HepG2 (cell line): ENCODE measurements around the gene OR51G2. TPM values are rescaled to one million over a fixed set of nuclear protein-coding genes. Genes with fewer than 3 reads are reported as not detected.
A peak's percentile ranks its signal among the peaks of the same experiment; 100 is the strongest.

Source experiments
- ATAC-seq: fragments of 200-7000 bp; cut with Tn5 transposase; 3 replicates; pipeline ENCODE4 v1.9.1; 2020; ENCODE audit warnings: mild to moderate bottlenecking, moderate library complexity
- BruUV-seq: library from RNA; stranded (reverse); fragments of 400-500 nt; replicated peaks from 2 replicates; lab custom pipeline; 2021; lab: Mats Ljungman, UMichigan
- CTCF ChIA-PET: fragments of 300-600 bp; formaldehyde crosslinking; extraction: SDS; loops from one replicate; lab custom pipeline; 2021; ENCODE audit warnings: low total read pairs, inconsistent platforms, low intra/inter-chr PET ratio; lab: Yijun Ruan, JAX
- POLR2A ChIA-PET: fragments of 350-600 bp; sonication (Branson Sonifier 250); formaldehyde crosslinking; loops from one replicate; lab custom pipeline; 2020; ENCODE audit warnings: antibody characterized with exemption, inconsistent platforms; lab: Yijun Ruan, JAX
- DNase-seq: peaks from one replicate; pipeline ENCODE4 v3.0.0-alpha.2; 2015; ENCODE audit warnings: low spot score
- FAIRE-seq: peaks from 3 replicates; lab custom pipeline; 2011; peaks lifted over from hg19 to GRCh38; lab: Jason Lieb, UNC
- H2AFZ ChIP-seq: one replicate; pipeline ENCODE4 v1.6.1; 2011; ENCODE audit warnings: low read length, inconsistent platforms
- H3K27ac ChIP-seq: fragments of 300-600 bp; 3 replicates; pipeline ENCODE4 v1.8.0; 2011; ENCODE audit warnings: mixed run types, mild to moderate bottlenecking, mixed read lengths, low read length, inconsistent platforms; ENCODE audit not compliant: insufficient read depth; ENCODE audit errors: extremely low read length
- H3K27me3 ChIP-seq, 2 experiments: fragments of 200-600 bp in 1 of 2; 2 replicates in 1 of 2; 3 replicates in 1 of 2; pipeline versions ENCODE4 v1.6.0 to v1.8.0; 2011; ENCODE audit warnings: low read length in 2 of 2, mild to moderate bottlenecking in 2 of 2, moderate library complexity in 2 of 2, inconsistent platforms in 1 of 2; ENCODE audit not compliant: insufficient read depth in 2 of 2, control insufficient read depth in 1 of 2
- H3K36me3 ChIP-seq, 2 experiments: fragments of 200-600 bp in 1 of 2; replicated peaks in 1 of 2; 2 replicates in 1 of 2; 3 replicates in 1 of 2; pipeline versions ENCODE4 v1.5.1 to v1.8.0; 2011; ENCODE audit warnings: low read length in 2 of 2, inconsistent platforms in 1 of 2; ENCODE audit not compliant: insufficient read depth in 2 of 2, control insufficient read depth in 1 of 2
- H3K4me1 ChIP-seq: 2 replicates; pipeline ENCODE4 v1.5.1; 2012; ENCODE audit warnings: low read length, inconsistent platforms; ENCODE audit not compliant: insufficient read depth
- H3K4me2 ChIP-seq: 2 replicates; pipeline ENCODE4 v1.6.0; 2011; ENCODE audit warnings: low read depth, low read length, inconsistent platforms
- H3K4me3 ChIP-seq, 3 experiments: fragments of 200-600 bp in 1 of 3; sonication (generic), shearing (Covaris generic) in 1 of 3; replicated peaks in 1 of 3; 2 replicates each; pipeline ENCODE4 v1.5.1; 2011 to 2016; ENCODE audit warnings: low read length in 3 of 3, inconsistent platforms in 2 of 3, low read depth in 2 of 3, mild to moderate bottlenecking in 2 of 3, control low read depth in 1 of 3, mixed read lengths in 1 of 3; ENCODE audit not compliant: insufficient read depth in 1 of 3
- H3K79me2 ChIP-seq: one replicate; pipeline ENCODE4 v1.6.1; 2011; ENCODE audit warnings: low read length, inconsistent platforms; ENCODE audit not compliant: insufficient read depth
- H3K9ac ChIP-seq: 2 replicates; pipeline ENCODE4 v1.6.0; 2011; ENCODE audit warnings: mild to moderate bottlenecking, low read depth, low read length, inconsistent platforms; ENCODE audit not compliant: insufficient read depth
- H3K9me3 ChIP-seq: 2 replicates; pipeline ENCODE4 v1.5.1; 2012; ENCODE audit warnings: mild to moderate bottlenecking, low read length
- H4K20me1 ChIP-seq: 2 replicates; pipeline ENCODE4 v1.6.0; 2011; ENCODE audit warnings: inconsistent platforms, mild to moderate bottlenecking, low read length, moderate library complexity; ENCODE audit not compliant: insufficient read depth
- ATF7 ChIP-seq, 2 experiments: fragments of 450-650 bp in 1 of 2; sonication (generic) in 1 of 2; formaldehyde crosslinking in 1 of 2; IDR thresholded peaks; 2 replicates each; pipeline versions ENCODE4 v1.4.0 to v1.6.1; 2016 to 2020; ENCODE audit warnings: antibody characterized with exemption in 1 of 2, mild to moderate bottlenecking in 1 of 2, missing genetic modification reagents in 1 of 2
- CEBPB ChIP-seq: IDR thresholded peaks from 2 replicates; pipeline ENCODE4 v1.6.1; 2011; ENCODE audit warnings: low read depth, low read length, improper control_type of control experiment, borderline replicate concordance
- IRF1 ChIP-seq: sonication (generic); formaldehyde crosslinking; IDR thresholded peaks from 2 replicates; pipeline ENCODE4 v1.4.0; 2020; ENCODE audit warnings: low read depth, mild to moderate bottlenecking, missing genetic modification reagents
- MAFK ChIP-seq, 2 experiments: IDR thresholded peaks in 1 of 2; conservative IDR thresholded peaks in 1 of 2; 2 replicates each; pipeline ENCODE4 v1.6.1; 2011; ENCODE audit warnings: improper control_type of control experiment in 2 of 2, low read length in 2 of 2
- SMARCE1 ChIP-seq: fragments of 450-650 bp; IDR thresholded peaks from 2 replicates; pipeline ENCODE4 v1.6.1; 2017; ENCODE audit warnings: borderline replicate concordance
- SRSF4 ChIP-seq: fragments of 200-400 bp; formaldehyde crosslinking; IDR thresholded peaks from one replicate; pipeline ENCODE4 v1.6.1; 2018; ENCODE audit warnings: mild to moderate bottlenecking, low read depth, low read length, moderate library complexity; ENCODE audit not compliant: poor library complexity, severe bottlenecking
- ZBTB39 ChIP-seq: sonication (generic); formaldehyde crosslinking; IDR thresholded peaks from 2 replicates; pipeline ENCODE4 v1.5.0; 2020; ENCODE audit warnings: missing genetic modification reagents
- ZNF12 ChIP-seq: sonication (generic); formaldehyde crosslinking; IDR thresholded peaks from 2 replicates; pipeline ENCODE4 v1.5.0; 2020; ENCODE audit warnings: missing genetic modification reagents
- WGBS: methylation state at CpG from one replicate; pipeline ENCODE4 v1.1.6; 2017; ENCODE audit warnings: low lambda C conversion rate; 5-methylcytosine and 5-hydroxymethylcytosine counted together
- in situ Hi-C: cut with HindIII; loops from 2 replicates; pipeline ENCODE4 v1.10.0; 2017; ENCODE audit warnings: low pct_unique_long_range_greater_than_20kb; ENCODE audit not compliant: extremely low pct_ligation_motif_present
- intact Hi-C: fragments of 100-400 bp; cut with micrococcal nuclease; formaldehyde crosslinking; loops from one replicate; pipeline ENCODE4 v1.10.0; 2022; ENCODE audit not compliant: unreplicated experiment
- polyA plus RNA-seq, 8 experiments: library from polyadenylated mRNA; depleted of rRNA in 3 of 8; stranded (reverse) in 7 of 8; unstranded in 1 of 8; fragments of >200 nt; fragmentation: Illumina TruSeq in 4 of 8; extraction: Trizol in 4 of 8; gene quantifications; 2 replicates each; pipeline versions ENCODE4 v1.2.1 to v1.2.3, GENCODE V29; 2011 to 2016; ENCODE audit warnings: low read depth in 4 of 8, missing spikeins in 1 of 8, mixed read lengths in 1 of 8; ENCODE audit not compliant: insufficient read depth in 1 of 8
- total RNA-seq, 5 experiments: library from RNA; depleted of rRNA; stranded (reverse); fragments of >200 nt; fragmentation: Illumina TruSeq; extraction: Trizol; gene quantifications; 2 replicates each; pipeline ENCODE4 v1.2.3, GENCODE V29; 2016; ENCODE audit warnings: low read depth in 1 of 5
- TF ChIP-seq, protein P1 (sequence below): sonication (generic); formaldehyde crosslinking; IDR thresholded peaks from 2 replicates; pipeline ENCODE4 v1.4.0; 2020; ENCODE audit warnings: mild to moderate bottlenecking, missing genetic modification reagents
- TF ChIP-seq, protein P2 (sequence below): sonication (generic); formaldehyde crosslinking; IDR thresholded peaks from 2 replicates; pipeline ENCODE4 v1.8.0; 2022; ENCODE audit warnings: mild to moderate bottlenecking, missing genetic modification reagents, borderline replicate concordance

Gene OR51G2
- total and polyA plus RNA-seq, 2 of the 13 experiments (the other 11 are each of a cell fraction or from before 2014, with no cell fraction given), result not detected

- Histone ChIP-seq H3K36me3 (no peaks in the 10 kb centered on the region), H3K27me3 (no peaks in the 10 kb centered on the region), H3K4me3 (no peak overlapping the region), H3K9ac (no peak overlapping the region)
- TF ChIP-seq ATF7 (IDR thresholded peaks at IDR 0.05) (peak; percentile 56; the same call in 1 of the 2 replicates), ATF7 (CRISPR knock-in tag; IDR thresholded peaks at IDR 0.05) (no peak), ZNF12 (CRISPR knock-in tag) (no peak), IRF1 (CRISPR knock-in tag) (no peak), MAFK (conservative IDR thresholded peaks at IDR 0.05 in 1 of 2, IDR thresholded peaks at IDR 0.05 in 1 of 2; ENCODE audit: low read length in 2 of 2) (no peak), ZBTB39 (CRISPR knock-in tag) (no peak), CEBPB (0 out of 2 replicates have a peak, but pooled peaks have one; percentile 10), SRSF4 (no peak), SMARCE1 (no peak)
- TF ChIP-seq, protein P1, sequence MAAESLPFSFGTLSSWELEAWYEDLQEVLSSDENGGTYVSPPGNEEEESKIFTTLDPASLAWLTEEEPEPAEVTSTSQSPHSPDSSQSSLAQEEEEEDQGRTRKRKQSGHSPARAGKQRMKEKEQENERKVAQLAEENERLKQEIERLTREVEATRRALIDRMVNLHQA (CRISPR knock-in tag), result no peak
- TF ChIP-seq, protein P2, sequence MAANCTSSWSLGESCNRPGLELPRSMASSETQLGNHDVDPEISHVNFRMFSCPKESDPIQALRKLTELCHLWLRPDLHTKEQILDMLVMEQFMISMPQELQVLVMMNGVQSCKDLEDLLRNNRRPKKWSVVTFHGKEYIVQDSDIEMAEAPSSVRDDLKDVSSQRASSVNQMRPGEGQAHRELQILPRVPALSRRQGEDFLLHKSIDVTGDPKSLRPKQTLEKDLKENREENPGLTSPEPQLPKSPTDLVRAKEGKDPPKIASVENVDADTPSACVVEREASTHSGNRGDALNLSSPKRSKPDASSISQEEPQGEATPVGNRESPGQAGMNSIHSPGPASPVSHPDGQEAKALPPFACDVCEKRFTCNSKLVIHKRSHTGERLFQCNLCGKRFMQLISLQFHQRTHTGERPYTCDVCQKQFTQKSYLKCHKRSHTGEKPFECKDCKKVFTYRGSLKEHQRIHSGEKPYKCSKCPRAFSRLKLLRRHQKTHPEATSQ (CRISPR knock-in tag), result no peak
- TF ChIP-seq, all 625 proteins: peak for 2
- Histone ChIP-seq H3K79me2 (no peaks in the 10 kb centered on the region), H3K27ac (no peak overlapping the region), H4K20me1 (no peaks in the 10 kb centered on the region), H3K4me1 (no peaks in the 10 kb centered on the region), H3K9me3 (no peaks in the 10 kb centered on the region), H3K4me2 (no peak overlapping the region), H2AFZ (no peak overlapping the region)
- 3% methylated on average over 3 of the region's 3 CpGs for WGBS
- POLR2A ChIA-PET, result no interaction called here
- in situ Hi-C loops, result no loop called here
- FAIRE-seq (no peak), ATAC-seq (no peak), DNase-seq (no peak)
- intact Hi-C loops, result no loop called here
- CTCF ChIA-PET, result no interaction called here
- no TSS peak for BruUV-seq
These were observed 17.6 kb upstream of the OR51G2 start for GRCh38 chr11:4936745-4937144.
